Activated CD8-positive, alpha-beta memory T cell treated with anti-CD3 and anti-CD28 coated beads, Interleukin-2, amount 50 U/mL, for 1 hour (primary cell): ENCODE measurements around the gene ATP6AP1.

Source experiments
- DNase-seq: peaks from one replicate; pipeline ENCODE4 v3.0.0-alpha.2; 2020; ENCODE audit errors: extremely low read depth

The ATP6AP1 gene

GRCh38 chrX:154469880-154470279, 41.4 kb downstream of the ATP6AP1 start:
- no peak for DNase-seq

- no peak for DNase-seq
Observed at GRCh38 chrX:154470434-154470833, 42.0 kb downstream of the ATP6AP1 start.

GRCh38 chrX:154470914-154471568, 42.6 kb downstream of the ATP6AP1 start:
- DNase-seq = no peak

GRCh38 chrX:154471839-154472684, 43.6 kb downstream of the ATP6AP1 start:
- DNase-seq = no peak

- no peak for DNase-seq
Observed at GRCh38 chrX:154472685-154473632, 44.5 kb downstream of the ATP6AP1 start.

GRCh38 chrX:154473683-154474082, 45.2 kb downstream of the ATP6AP1 start:
- no peak for DNase-seq

GRCh38 chrX:154476821-154477220, 48.3 kb downstream of the ATP6AP1 start:
- DNase-seq = no peak

- no peak for DNase-seq
Observed at GRCh38 chrX:154477891-154478477, 49.5 kb downstream of the ATP6AP1 start.

- DNase-seq = peak; percentile 75
Observed at GRCh38 chrX:154478728-154479622, 50.5 kb downstream of the ATP6AP1 start, which contains the start of gene LAGE3. Gene LAGE3 (minus strand): TSS chrX:154479281. CDS start chrX:154478915, 366 bp downstream.

GRCh38 chrX:154481195-154481594, 52.7 kb downstream of the ATP6AP1 start:
- DNase-seq = no peak

- no peak for DNase-seq
Observed at GRCh38 chrX:154481911-154482601, 53.6 kb downstream of the ATP6AP1 start.

- DNase-seq = no peak
Observed at GRCh38 chrX:154482786-154483185, 54.3 kb downstream of the ATP6AP1 start.

GRCh38 chrX:154483325-154483724, 54.8 kb downstream of the ATP6AP1 start:
- no peak for DNase-seq

GRCh38 chrX:154484255-154485149, 56.0 kb downstream of the ATP6AP1 start:
- DNase-seq = no peak

- no peak for DNase-seq
Observed at GRCh38 chrX:154485150-154486051, 56.9 kb downstream of the ATP6AP1 start.

GRCh38 chrX:154486052-154486395, 57.5 kb downstream of the ATP6AP1 start:
- no peak for DNase-seq
